AG09309 (cell line): ENCODE measurements around the gene MRPL51.
A peak's percentile ranks its signal among the peaks of the same experiment; 100 is the strongest.

ENCODE experiments used
- DNase-seq: peaks from one replicate; pipeline ENCODE4 v3.0.0-alpha.2; 2010; ENCODE audit warnings: low read depth
- H3K4me3 ChIP-seq: 2 replicates; pipeline ENCODE4 v1.5.1; 2011; ENCODE audit warnings: mild to moderate bottlenecking, low read depth, low read length, moderate library complexity; ENCODE audit not compliant: control insufficient read depth
- CTCF ChIP-seq: IDR thresholded peaks from 2 replicates; pipeline ENCODE4 v1.5.1; 2011; ENCODE audit warnings: mild to moderate bottlenecking, low read depth, low read length, inconsistent platforms; ENCODE audit not compliant: insufficient read depth, control insufficient read depth; ENCODE audit errors: missing control alignments

The MRPL51 gene

GRCh38 chr12:6450091-6450868 is 42.8 kb downstream of the MRPL51 start:
- DNase-seq: no peak
- no peak for TF ChIP-seq CTCF

GRCh38 chr12:6444704-6445688 is 48.1 kb downstream of the MRPL51 start, which contains the start of gene CD27:
CD27 (plus strand) TSS chr12:6444955; CDS start chr12:6445096, 141 bp downstream.
- no peak for TF ChIP-seq CTCF
- no peak within 1 kb of the TSS for H3K4me3 ChIP-seq
- no peak for DNase-seq

More at GRCh38 chr12:6450091-6450868, 42.8 kb downstream of the MRPL51 start:
- H3K4me3 ChIP-seq: peak overlapping the region; percentile 85

GRCh38 chr12:6444031-6444430 is 49.0 kb downstream of the MRPL51 start:
- TF ChIP-seq CTCF: no peak

GRCh38 chr12:6443361-6443983 is 49.6 kb downstream of the MRPL51 start:
- TF ChIP-seq CTCF: no peak
- no peak overlapping the region for H3K4me3 ChIP-seq
- DNase-seq: no peak

More at GRCh38 chr12:6444031-6444430, 49.0 kb downstream of the MRPL51 start:
- no peak overlapping the region for H3K4me3 ChIP-seq
- no peak for DNase-seq

GRCh38 chr12:6442836-6443235 is 50.2 kb downstream of the MRPL51 start:
- TF ChIP-seq CTCF: no peak
- H3K4me3 ChIP-seq: no peak overlapping the region
- no peak for DNase-seq
